H1 (cell line): ENCODE measurements around the gene TBX15. TPM values are rescaled to one million over a fixed set of nuclear protein-coding genes. Genes with fewer than 3 reads are reported as not detected.

Source experiments
- polyA plus RNA-seq, 7 experiments: library from polyadenylated mRNA; depleted of rRNA in 3 of 7; stranded (reverse) in 5 of 7; unstranded in 2 of 7; fragments of >200 nt in 5 of 7; fragments of 200-250 nt in 2 of 7; gene quantifications; 1 replicate in 5 of 7; 2 replicates in 1 of 7; 4 replicates in 1 of 7; pipeline versions ENCODE4 v1.2.1 to v1.2.3, GENCODE V29; 2011 to 2013; ENCODE audit warnings: missing spikeins in 2 of 7, mixed read lengths in 2 of 7
- total RNA-seq: library from RNA; stranded (reverse); fragmentation: NEBNext Ultra II Directional; extraction: Animal tissue kit (Norgen Biotek cat#: 25700); gene quantifications from 2 replicates; pipeline ENCODE4 v1.2.1, GENCODE V29; 2021
- TF ChIP-seq, protein P1 (sequence below): fragments of 300-600 bp; sonication (generic); IDR thresholded peaks from 2 replicates; pipeline ENCODE4 v1.7.1; 2012; ENCODE audit warnings: low read length, moderate library complexity, mild to moderate bottlenecking, inconsistent platforms; ENCODE audit not compliant: insufficient replicate concordance

Gene TBX15
- total and polyA plus RNA-seq, 2 of the 8 experiments (the other 6 are each of a cell fraction or from before 2014, with no cell fraction given), result 0.14 to 0.24 TPM

DNA sequence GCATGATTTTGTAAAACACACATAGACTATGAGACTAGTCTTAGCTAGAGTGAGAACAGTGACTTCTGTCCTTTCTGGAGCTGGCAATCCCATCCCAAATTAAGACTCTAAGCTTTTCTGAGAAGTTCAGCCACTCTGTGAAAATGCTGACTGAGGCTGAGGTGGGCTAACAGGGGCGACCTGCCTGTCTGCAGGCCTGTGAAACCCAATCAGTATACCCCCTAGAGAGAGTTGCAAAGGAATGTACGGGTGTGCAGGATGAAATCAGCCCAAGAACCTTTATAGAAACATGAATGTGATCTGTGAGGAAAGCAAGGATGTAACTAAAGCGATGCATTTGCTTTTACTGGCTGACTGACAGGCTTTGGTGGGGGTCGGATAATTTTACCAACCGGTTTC lies 16.0 kb upstream of the TBX15 start (continued):
- TF ChIP-seq, protein P1, sequence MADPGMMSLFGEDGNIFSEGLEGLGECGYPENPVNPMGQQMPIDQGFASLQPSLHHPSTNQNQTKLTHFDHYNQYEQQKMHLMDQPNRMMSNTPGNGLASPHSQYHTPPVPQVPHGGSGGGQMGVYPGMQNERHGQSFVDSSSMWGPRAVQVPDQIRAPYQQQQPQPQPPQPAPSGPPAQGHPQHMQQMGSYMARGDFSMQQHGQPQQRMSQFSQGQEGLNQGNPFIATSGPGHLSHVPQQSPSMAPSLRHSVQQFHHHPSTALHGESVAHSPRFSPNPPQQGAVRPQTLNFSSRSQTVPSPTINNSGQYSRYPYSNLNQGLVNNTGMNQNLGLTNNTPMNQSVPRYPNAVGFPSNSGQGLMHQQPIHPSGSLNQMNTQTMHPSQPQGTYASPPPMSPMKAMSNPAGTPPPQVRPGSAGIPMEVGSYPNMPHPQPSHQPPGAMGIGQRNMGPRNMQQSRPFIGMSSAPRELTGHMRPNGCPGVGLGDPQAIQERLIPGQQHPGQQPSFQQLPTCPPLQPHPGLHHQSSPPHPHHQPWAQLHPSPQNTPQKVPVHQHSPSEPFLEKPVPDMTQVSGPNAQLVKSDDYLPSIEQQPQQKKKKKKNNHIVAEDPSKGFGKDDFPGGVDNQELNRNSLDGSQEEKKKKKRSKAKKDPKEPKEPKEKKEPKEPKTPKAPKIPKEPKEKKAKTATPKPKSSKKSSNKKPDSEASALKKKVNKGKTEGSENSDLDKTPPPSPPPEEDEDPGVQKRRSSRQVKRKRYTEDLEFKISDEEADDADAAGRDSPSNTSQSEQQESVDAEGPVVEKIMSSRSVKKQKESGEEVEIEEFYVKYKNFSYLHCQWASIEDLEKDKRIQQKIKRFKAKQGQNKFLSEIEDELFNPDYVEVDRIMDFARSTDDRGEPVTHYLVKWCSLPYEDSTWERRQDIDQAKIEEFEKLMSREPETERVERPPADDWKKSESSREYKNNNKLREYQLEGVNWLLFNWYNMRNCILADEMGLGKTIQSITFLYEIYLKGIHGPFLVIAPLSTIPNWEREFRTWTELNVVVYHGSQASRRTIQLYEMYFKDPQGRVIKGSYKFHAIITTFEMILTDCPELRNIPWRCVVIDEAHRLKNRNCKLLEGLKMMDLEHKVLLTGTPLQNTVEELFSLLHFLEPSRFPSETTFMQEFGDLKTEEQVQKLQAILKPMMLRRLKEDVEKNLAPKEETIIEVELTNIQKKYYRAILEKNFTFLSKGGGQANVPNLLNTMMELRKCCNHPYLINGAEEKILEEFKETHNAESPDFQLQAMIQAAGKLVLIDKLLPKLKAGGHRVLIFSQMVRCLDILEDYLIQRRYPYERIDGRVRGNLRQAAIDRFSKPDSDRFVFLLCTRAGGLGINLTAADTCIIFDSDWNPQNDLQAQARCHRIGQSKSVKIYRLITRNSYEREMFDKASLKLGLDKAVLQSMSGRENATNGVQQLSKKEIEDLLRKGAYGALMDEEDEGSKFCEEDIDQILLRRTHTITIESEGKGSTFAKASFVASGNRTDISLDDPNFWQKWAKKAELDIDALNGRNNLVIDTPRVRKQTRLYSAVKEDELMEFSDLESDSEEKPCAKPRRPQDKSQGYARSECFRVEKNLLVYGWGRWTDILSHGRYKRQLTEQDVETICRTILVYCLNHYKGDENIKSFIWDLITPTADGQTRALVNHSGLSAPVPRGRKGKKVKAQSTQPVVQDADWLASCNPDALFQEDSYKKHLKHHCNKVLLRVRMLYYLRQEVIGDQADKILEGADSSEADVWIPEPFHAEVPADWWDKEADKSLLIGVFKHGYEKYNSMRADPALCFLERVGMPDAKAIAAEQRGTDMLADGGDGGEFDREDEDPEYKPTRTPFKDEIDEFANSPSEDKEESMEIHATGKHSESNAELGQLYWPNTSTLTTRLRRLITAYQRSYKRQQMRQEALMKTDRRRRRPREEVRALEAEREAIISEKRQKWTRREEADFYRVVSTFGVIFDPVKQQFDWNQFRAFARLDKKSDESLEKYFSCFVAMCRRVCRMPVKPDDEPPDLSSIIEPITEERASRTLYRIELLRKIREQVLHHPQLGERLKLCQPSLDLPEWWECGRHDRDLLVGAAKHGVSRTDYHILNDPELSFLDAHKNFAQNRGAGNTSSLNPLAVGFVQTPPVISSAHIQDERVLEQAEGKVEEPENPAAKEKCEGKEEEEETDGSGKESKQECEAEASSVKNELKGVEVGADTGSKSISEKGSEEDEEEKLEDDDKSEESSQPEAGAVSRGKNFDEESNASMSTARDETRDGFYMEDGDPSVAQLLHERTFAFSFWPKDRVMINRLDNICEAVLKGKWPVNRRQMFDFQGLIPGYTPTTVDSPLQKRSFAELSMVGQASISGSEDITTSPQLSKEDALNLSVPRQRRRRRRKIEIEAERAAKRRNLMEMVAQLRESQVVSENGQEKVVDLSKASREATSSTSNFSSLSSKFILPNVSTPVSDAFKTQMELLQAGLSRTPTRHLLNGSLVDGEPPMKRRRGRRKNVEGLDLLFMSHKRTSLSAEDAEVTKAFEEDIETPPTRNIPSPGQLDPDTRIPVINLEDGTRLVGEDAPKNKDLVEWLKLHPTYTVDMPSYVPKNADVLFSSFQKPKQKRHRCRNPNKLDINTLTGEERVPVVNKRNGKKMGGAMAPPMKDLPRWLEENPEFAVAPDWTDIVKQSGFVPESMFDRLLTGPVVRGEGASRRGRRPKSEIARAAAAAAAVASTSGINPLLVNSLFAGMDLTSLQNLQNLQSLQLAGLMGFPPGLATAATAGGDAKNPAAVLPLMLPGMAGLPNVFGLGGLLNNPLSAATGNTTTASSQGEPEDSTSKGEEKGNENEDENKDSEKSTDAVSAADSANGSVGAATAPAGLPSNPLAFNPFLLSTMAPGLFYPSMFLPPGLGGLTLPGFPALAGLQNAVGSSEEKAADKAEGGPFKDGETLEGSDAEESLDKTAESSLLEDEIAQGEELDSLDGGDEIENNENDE, result no peak
